ENCODE measurements around the gene CDKL5.

CDKL5 gene

GRCh38 chrX:18425199-18426003 is at the start of gene CDKL5:
Gene CDKL5, plus strand, starts transcription at chrX:18425608. Its CDS starts 81,489 bp downstream, at chrX:18507097.
- peak; percentile 97 for DNase-seq
- Mint-ChIP-seq H3K27me3 (peaks cover 8% of the 10 kb centered on the region), H3K36me3 (no peaks in the 10 kb centered on the region), H3K4me1 (peaks cover 13% of the 10 kb centered on the region), H3K9me3 (no peaks in the 10 kb centered on the region), H3K4me3 (peak within 1 kb of the TSS; percentile 86), H3K27ac (peak within 1 kb of the TSS; percentile 76)
- CTCF ChIA-PET, result no interaction called here

- Mint-ChIP-seq H3K27ac (no peak overlapping the region), H3K4me1 (peaks cover 4% of the 10 kb centered on the region), H3K4me3 (no peak overlapping the region), H3K27me3 (no peaks in the 10 kb centered on the region), H3K36me3 (no peaks in the 10 kb centered on the region), H3K9me3 (no peaks in the 10 kb centered on the region)
- peak; percentile 43 for DNase-seq
- CTCF ChIA-PET, result interaction anchor here (0.8 to 2.6 kb wide), 4 partner anchors 8 to 565 kb away, joined by 3 to 11 read pairs (median 7); no protein-coding TSS in a partner anchor
These were observed 47.6 kb upstream of the CDKL5 start for GRCh38 chrX:18377796-18378195.

- Mint-ChIP-seq H3K27me3 (no peaks in the 10 kb centered on the region), H3K4me1 (no peaks in the 10 kb centered on the region), H3K4me3 (no peak overlapping the region), H3K36me3 (no peaks in the 10 kb centered on the region), H3K27ac (no peak overlapping the region), H3K9me3 (no peaks in the 10 kb centered on the region)
- CTCF ChIA-PET, result interaction anchor here (1.0 to 1.8 kb wide), 4 partner anchors 628 to 946 kb away, joined by 3 to 12 read pairs (median 4); no protein-coding TSS in a partner anchor
- no peak for DNase-seq
These were observed 35.4 kb upstream of the CDKL5 start for GRCh38 chrX:18389966-18390365.

- H3K27me3 Mint-ChIP-seq, result no peaks in the 10 kb centered on the region
- CTCF ChIA-PET, result interaction anchor here (1.2 to 1.8 kb wide), 3 partner anchors 626 to 945 kb away, joined by 3 to 12 read pairs (median 4); no protein-coding TSS in a partner anchor
- H3K4me1 Mint-ChIP-seq, result no peaks in the 10 kb centered on the region
- H3K27ac Mint-ChIP-seq, result no peak overlapping the region
- DNase-seq, result peak; percentile 68
- H3K36me3 Mint-ChIP-seq, result no peaks in the 10 kb centered on the region
- H3K4me3 Mint-ChIP-seq, result no peak overlapping the region
- H3K9me3 Mint-ChIP-seq, result no peaks in the 10 kb centered on the region
These were observed 34.4 kb upstream of the CDKL5 start for GRCh38 chrX:18390941-18391538.

GRCh38 chrX:18394477-18394876 is 30.9 kb upstream of the CDKL5 start:
- H3K27me3 Mint-ChIP-seq, result no peaks in the 10 kb centered on the region
- no peaks in the 10 kb centered on the region for H3K9me3 Mint-ChIP-seq
- CTCF ChIA-PET, result no interaction called here
- no peaks in the 10 kb centered on the region for H3K4me1 Mint-ChIP-seq
- H3K4me3 Mint-ChIP-seq, result no peak overlapping the region
- no peak for DNase-seq
- H3K36me3 Mint-ChIP-seq, result no peaks in the 10 kb centered on the region
- H3K27ac Mint-ChIP-seq, result no peak overlapping the region

- no peaks in the 10 kb centered on the region for H3K27me3 Mint-ChIP-seq
- H3K4me1 Mint-ChIP-seq, result no peaks in the 10 kb centered on the region
- DNase-seq, result no peak
- H3K9me3 Mint-ChIP-seq, result no peaks in the 10 kb centered on the region
- H3K36me3 Mint-ChIP-seq, result no peaks in the 10 kb centered on the region
- CTCF ChIA-PET, result no interaction called here
- H3K27ac Mint-ChIP-seq, result no peak overlapping the region
- H3K4me3 Mint-ChIP-seq, result no peak overlapping the region
These were observed 23.6 kb upstream of the CDKL5 start for GRCh38 chrX:18401848-18402213.

GRCh38 chrX:18406531-18407266 is 18.7 kb upstream of the CDKL5 start:
- H3K36me3 Mint-ChIP-seq, result no peaks in the 10 kb centered on the region
- CTCF ChIA-PET, result no interaction called here
- H3K9me3 Mint-ChIP-seq, result no peaks in the 10 kb centered on the region

GRCh38 chrX:18410038-18410437 is 15.4 kb upstream of the CDKL5 start:
- Mint-ChIP-seq H3K4me3 (no peak overlapping the region), H3K27ac (no peak overlapping the region), H3K9me3 (no peaks in the 10 kb centered on the region), H3K4me1 (no peaks in the 10 kb centered on the region), H3K27me3 (no peaks in the 10 kb centered on the region), H3K36me3 (no peaks in the 10 kb centered on the region)
- CTCF ChIA-PET, result interaction anchor here (0.8 to 1.8 kb wide), 2 partner anchors 515 to 924 kb away, joined by 4 read pairs; no protein-coding TSS in a partner anchor
- no peak for DNase-seq

More at GRCh38 chrX:18406531-18407266, 18.7 kb upstream of the CDKL5 start:
- Mint-ChIP-seq H3K27ac (no peak overlapping the region), H3K4me3 (no peak overlapping the region), H3K27me3 (no peaks in the 10 kb centered on the region), H3K4me1 (no peaks in the 10 kb centered on the region)
- no peak for DNase-seq

- H3K36me3 Mint-ChIP-seq, result no peaks in the 10 kb centered on the region
- no peak for DNase-seq
- H3K9me3 Mint-ChIP-seq, result no peaks in the 10 kb centered on the region
- H3K4me1 Mint-ChIP-seq, result no peaks in the 10 kb centered on the region
- peaks cover 3% of the 10 kb centered on the region for H3K27me3 Mint-ChIP-seq
- H3K27ac Mint-ChIP-seq, result no peak overlapping the region
- H3K4me3 Mint-ChIP-seq, result no peak overlapping the region
- CTCF ChIA-PET, result no interaction called here
These were observed 10.0 kb upstream of the CDKL5 start for GRCh38 chrX:18415386-18415785.

- H3K4me3 Mint-ChIP-seq, result no peak overlapping the region
- H3K36me3 Mint-ChIP-seq, result no peaks in the 10 kb centered on the region
- CTCF ChIA-PET, result no interaction called here
- no peak for DNase-seq
- H3K27me3 Mint-ChIP-seq, result peaks cover 12% of the 10 kb centered on the region
- H3K9me3 Mint-ChIP-seq, result no peaks in the 10 kb centered on the region
- H3K4me1 Mint-ChIP-seq, result peaks cover 13% of the 10 kb centered on the region
- H3K27ac Mint-ChIP-seq, result no peak overlapping the region
These were observed 3.1 kb upstream of the CDKL5 start for GRCh38 chrX:18422325-18422724.

GRCh38 chrX:18422886-18423285 is 2.5 kb upstream of the CDKL5 start:
- CTCF ChIA-PET, result no interaction called here
- no peak for DNase-seq
- no peaks in the 10 kb centered on the region for H3K9me3 Mint-ChIP-seq
- H3K27me3 Mint-ChIP-seq, result peaks cover 12% of the 10 kb centered on the region
- H3K27ac Mint-ChIP-seq, result no peak overlapping the region
- peaks cover 13% of the 10 kb centered on the region for H3K4me1 Mint-ChIP-seq
- no peaks in the 10 kb centered on the region for H3K36me3 Mint-ChIP-seq
- no peak overlapping the region for H3K4me3 Mint-ChIP-seq

GRCh38 chrX:18424482-18425198 is 768 bp upstream of the CDKL5 start:
- CTCF ChIA-PET, result no interaction called here
- Mint-ChIP-seq H3K4me1 (peaks cover 13% of the 10 kb centered on the region), H3K36me3 (no peaks in the 10 kb centered on the region), H3K27me3 (peaks cover 8% of the 10 kb centered on the region), H3K4me3 (peak overlapping the region; percentile 86), H3K9me3 (no peaks in the 10 kb centered on the region), H3K27ac (peak overlapping the region; percentile 76)
- peak; percentile 34 for DNase-seq

- Mint-ChIP-seq H3K27me3 (peaks cover 8% of the 10 kb centered on the region), H3K36me3 (no peaks in the 10 kb centered on the region), H3K4me3 (peak overlapping the region; percentile 86), H3K27ac (no peak overlapping the region), H3K9me3 (no peaks in the 10 kb centered on the region), H3K4me1 (peaks cover 13% of the 10 kb centered on the region)
- DNase-seq, result no peak
- CTCF ChIA-PET, result no interaction called here
These were observed 554 bp downstream of the CDKL5 start for GRCh38 chrX:18426004-18426320.

GRCh38 chrX:18428006-18428405 is 2.6 kb downstream of the CDKL5 start:
- DNase-seq, result no peak
- Mint-ChIP-seq H3K27me3 (peaks cover 8% of the 10 kb centered on the region), H3K4me3 (no peak overlapping the region), H3K4me1 (peaks cover 13% of the 10 kb centered on the region), H3K27ac (no peak overlapping the region), H3K9me3 (no peaks in the 10 kb centered on the region), H3K36me3 (no peaks in the 10 kb centered on the region)
- CTCF ChIA-PET, result no interaction called here
